HG03378 (cell line): ENCODE results near the gene ORMDL2.

Experiments
- ATAC-seq: cut with Tn5 transposase; IDR thresholded peaks from one replicate; pipeline ENCODE4 v1.9.1; 2021; ENCODE audit warnings: mild to moderate bottlenecking, moderate library complexity; ENCODE audit not compliant: unreplicated experiment

Gene ORMDL2, protein sequence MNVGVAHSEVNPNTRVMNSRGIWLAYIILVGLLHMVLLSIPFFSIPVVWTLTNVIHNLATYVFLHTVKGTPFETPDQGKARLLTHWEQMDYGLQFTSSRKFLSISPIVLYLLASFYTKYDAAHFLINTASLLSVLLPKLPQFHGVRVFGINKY

DNA sequence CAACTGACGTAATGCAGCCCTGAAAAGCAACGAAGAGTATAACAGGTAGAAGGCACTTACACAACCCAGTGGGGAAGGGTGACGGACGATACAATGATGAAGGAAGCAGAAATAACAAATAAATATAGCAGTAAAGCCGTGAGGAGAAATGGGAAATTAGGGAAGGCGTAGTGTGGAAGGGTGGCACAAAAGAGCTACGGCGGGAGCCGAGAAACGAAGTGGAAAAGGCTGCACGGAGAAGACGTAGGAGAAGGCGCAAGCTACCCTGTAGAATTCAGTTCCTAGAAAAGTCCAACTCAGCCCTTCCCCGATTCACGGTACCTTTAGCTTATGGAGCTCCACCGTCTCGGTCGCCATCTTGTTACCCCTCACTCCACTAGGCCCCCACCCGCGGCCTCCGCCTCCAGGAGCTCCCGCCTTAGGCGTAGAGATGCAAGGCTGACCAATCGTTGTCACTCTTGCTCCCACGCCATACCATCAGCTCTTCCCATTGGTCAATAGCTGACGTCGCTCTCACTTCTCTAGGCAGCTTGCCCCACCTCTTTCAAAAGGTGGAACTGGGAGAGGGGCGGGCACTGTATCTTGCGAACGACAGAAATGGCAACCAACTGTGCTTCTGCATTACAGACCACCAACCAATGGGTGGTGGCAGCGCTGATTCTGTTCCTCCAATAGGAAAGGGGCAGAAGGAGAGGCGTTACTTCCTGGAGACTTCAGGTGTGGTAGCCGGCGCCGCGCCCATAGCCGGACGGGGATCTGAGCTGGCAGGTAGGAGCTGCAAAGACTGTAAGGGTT, at the start of gene ORMDL2, which contains the start of gene SARNP:
Gene ORMDL2, plus strand, starts transcription at position 697 of the 795 bp plus-strand sequence. CDS start 959 bp downstream, outside the sequence.
Gene SARNP, minus strand, starts transcription at position 380 of the 795 bp plus-strand sequence. Its CDS starts 23 bp downstream, at position 357.
- peak; percentile 98 for ATAC-seq

DNA sequence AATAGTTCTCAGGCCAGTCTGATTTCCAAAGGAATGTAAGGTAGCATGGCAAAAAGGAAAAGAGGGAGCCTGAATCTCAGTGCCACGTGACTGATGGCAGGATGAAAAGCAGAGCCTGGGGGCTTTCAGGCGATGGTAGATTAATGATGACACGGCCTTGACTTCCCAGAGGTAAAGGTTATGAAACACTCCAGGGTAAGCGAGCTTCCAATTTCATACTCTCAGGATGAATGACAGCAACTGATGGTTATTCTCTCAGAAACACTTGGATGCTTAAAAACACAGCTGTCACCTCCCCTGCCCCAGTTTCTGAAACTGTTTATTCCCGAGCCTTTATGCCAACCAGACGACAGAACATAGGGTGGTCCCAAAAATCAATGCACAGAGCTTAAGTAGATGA, 46.1 kb upstream of the ORMDL2 start:
- no peak for ATAC-seq

DNA sequence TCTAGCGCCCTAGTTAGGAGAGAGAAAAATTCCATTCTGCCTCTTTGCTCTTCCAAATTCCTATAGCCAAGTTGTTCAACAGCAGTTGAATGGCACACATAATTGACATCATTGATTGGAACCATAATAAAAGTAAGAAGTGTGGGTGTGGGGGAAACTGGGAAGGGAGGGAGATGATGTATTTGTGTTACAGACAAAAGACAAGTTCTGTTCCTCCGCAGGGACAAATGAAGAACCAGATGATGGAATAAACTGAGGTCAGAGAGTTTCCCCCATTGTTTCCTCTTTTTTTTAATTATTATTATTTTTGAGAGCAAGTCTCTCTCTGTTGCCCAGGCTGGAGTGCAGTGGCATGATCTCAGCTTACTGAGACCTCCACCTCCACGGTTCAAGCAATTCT, 40.0 kb upstream of the ORMDL2 start:
- no peak for ATAC-seq

DNA sequence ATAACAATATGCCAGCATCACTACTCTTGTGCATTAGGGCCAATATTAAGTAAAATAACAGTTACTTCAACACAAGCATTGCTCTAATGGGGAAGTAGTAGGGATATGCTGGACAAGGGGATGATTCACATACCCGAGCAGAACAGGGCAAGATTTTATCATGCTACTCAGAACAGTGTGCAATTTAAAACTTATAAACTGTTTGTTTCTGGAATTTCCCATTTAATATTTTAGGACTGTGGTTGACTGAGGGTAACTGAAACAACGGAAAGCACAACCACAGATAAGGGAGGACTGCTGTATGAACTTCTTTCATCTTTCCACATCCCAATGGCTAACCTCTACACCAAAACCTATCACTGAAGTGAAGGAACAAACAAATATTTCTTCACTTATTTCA, 37.2 kb upstream of the ORMDL2 start:
- no peak for ATAC-seq

DNA sequence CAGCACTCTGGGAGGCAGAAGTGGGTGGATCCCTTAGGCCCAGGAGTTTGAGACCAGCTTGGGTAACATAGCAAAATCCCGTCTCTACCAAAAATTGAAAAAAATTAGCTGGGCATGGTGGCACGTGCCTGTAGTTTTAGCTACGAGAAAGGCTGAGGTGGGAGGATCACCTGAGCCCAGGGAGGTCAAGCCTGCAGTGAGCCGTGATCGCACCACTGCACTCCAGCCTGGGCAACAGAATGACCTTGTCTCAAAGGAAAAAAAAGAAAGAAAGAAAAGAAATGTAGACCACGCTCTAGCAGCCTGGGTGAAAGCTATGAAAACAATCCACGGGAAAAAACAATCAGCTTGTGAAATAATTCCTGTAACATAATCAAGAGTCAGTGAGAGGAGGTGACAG, 29.3 kb upstream of the ORMDL2 start:
- ATAC-seq: no peak

DNA sequence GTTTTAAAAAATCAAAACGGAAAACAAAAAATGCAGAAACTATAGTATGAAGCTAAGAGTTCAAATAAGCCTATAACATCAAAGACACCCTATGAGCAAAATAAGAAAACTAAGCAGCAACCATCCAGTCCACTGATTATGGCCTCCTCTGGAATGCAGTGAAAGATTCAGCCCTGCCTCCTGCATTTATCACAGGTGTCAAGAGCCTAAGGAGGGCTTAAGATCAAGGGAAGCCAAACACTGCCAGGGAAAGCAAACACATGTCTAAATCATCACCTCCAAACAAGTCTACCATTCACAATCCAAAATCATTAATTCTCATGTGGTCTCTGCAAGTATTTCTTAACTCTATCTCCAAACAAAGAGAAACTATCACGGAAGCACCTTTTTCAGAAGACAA, 28.7 kb upstream of the ORMDL2 start:
- no peak for ATAC-seq

DNA sequence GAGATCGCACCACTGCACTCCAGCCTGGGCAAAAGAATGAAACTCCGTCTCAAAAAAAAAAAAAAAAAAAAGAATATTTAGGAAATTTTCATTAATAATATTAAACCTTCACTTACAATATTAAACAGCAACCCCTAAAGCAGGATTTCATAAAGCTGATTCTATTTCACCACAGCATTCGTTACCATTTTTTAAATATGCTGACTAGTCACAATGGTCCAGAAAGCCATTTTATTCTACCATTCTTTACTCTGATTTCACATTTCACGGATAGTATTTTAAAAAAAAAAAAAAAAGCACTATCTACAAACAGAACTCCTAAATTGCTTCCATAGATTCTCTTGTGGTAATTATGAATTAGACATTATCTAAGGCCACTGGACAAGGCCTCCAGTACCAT, 27.9 kb upstream of the ORMDL2 start:
- ATAC-seq: no peak

DNA sequence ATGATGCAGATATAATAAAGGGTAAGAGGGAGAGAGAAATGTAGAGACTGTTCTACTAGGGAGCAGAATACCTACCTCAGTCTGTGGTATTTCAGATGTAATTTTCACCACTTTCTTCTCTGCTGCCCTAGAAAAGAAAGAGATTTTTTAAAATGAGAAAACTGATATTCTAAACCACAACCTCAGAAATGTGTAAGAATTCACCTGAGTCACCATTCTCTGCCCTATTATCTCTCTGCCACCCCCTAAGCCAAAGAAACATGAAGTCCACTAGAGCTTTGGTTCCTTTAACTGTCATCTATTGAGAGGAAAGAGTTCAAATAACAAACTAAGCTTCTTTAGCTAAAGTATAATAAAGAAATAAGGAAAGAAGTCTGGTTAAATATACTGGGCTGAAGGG, 21.9 kb upstream of the ORMDL2 start:
- ATAC-seq: no peak

DNA sequence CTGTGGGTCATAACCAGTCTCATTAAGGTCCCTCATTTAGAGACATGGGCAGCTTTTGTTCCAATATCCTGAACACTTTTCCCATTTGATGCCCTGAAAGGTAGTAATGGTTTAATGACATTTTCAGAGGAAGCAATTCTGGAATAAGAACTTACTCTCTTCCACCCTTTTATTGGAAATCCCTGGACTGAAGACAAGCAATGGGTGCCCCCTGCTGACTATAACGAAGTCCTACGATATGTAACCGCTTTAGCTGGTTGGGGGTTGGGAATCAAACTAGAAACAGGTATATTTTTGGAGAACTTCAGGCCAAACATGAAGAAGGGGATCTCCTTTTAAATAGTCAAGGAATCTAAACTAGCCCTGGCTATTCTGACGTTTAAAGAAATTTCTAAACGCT, 20.8 kb upstream of the ORMDL2 start:
- ATAC-seq: no peak

DNA sequence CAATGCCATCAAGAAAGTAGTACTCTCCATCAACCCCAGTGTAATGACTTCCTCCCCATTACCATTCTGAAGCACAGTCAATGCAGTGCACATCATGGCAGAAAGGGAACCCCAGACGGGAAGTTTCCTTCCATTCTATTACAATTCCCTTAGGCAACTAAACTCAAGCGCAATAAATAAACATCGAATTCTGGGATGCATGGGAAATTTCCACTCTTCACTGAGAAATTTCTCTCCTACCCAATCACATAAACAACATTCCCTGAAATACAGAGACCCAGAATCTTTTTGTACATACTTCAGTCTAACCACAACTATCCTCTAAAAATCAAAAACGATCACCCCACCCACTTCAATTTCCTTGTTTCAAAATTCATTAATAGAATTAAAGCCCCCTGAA, 20.3 kb upstream of the ORMDL2 start:
- no peak for ATAC-seq

DNA sequence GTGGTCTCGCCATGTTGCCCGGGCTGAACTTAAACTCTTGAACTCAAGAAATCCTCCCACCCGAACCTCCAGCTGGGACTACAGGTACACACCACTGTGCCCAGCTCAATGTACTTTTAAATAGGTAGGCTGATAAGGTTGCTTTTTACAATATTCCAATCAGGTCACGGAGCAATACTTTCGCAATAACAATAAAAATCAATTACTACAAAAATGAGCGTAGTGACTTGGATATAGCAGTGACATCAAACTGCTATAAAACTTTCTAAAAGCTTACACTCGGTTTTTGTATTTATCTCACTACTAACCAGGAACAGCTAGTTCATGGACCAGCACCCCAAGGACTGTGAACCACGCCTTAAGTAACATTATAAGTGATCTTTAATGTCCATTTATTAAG, 10.9 kb upstream of the ORMDL2 start:
- no peak for ATAC-seq

DNA sequence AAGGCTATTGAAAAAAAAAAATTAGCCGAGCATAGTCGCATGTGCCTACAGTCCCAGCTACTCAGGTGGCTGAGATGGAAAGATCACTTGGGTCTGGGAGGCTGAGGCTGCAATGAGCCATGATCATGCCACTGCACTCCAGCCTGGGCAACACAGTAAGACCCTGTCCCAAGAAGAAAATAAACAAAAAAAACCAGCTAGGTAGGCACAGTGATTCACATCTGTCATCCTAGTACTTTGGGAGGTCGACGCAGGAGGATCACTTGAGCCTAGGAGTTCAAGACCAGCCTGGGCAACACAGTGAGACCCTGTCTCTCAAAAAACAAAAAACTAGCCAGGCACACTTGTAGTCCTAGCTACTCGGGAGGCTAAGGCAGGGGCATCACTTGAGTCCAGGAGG, 8.6 kb upstream of the ORMDL2 start:
- ATAC-seq: no peak

DNA sequence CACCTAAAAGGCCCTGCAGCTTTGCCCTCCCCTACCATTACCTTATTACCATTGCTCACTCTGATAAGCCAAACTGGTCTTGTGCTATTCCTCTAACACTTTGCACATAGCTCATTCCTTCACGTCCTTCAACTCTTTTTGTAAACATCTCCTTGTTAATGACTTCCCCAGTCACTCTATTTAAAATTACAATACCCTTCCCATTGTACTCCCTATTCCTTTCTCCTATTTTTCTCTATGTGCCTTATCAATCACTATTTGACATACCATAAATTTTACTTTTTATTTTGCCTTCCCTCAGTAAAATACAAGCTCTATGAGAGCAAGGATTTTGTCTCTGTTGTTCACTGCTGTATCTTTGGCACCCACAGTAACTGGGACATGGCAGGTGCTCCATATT, 5.8 kb upstream of the ORMDL2 start:
- no peak for ATAC-seq

DNA sequence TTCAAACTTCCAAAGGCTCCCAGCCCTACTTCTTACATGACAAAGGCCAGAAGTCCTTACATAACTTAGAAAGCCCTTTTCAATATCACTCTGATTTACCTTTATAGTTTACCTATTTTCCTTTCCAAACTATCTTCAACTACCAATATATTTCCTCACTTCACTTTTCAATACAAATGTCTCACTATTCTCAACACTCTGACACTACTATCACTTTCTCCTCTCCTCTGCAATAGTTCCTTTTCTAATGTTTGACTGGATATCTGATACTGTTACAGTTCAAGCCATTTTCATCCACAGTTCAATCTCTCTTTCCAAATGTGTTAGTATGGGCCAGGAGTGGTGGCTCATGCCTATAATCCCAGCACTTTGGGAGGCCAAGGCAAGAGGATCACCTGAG, 3.6 kb upstream of the ORMDL2 start:
- no peak for ATAC-seq

DNA sequence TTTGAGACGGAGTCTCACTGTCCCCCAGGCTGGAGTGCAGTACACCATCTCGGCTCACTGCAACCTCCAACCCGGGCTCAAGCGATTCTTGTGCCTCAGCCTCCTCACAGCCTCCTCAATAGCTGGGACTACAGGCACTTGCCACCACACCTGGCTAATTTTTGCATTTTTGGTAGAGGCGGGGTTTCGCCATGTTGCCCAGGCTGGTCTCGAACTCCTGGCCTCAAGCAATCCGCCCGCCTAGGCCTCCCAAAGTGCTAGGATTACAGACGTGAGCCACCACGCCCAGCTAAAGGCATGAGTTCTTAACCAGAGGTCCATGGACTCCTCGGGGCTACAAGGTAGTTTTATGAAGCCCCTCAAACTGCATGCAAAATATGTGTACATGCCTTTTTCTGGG, 2.4 kb upstream of the ORMDL2 start:
- no peak for ATAC-seq

DNA sequence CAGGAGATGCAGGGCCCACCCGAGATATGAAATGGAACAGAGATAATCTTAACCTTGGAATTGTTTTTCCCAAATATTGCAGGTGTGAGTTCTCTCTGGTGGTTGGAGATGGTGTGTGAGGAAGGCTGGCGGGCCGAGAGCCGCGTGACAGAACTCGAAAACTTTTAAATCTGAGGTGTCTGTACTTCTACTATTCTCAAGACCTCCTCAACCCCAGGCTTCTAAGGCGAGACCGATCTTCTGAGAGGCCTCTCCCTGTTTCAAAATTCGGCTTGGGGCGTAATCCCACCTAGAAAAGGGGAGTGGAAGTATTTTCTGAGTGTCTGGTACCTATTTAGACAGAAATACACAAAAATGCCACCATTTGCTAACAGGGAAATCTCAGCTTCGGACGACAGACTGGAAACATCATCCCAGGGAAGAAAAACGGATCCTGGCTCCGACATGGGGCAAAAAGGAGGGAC, 928 bp upstream of the ORMDL2 start:
- ATAC-seq: no peak

DNA sequence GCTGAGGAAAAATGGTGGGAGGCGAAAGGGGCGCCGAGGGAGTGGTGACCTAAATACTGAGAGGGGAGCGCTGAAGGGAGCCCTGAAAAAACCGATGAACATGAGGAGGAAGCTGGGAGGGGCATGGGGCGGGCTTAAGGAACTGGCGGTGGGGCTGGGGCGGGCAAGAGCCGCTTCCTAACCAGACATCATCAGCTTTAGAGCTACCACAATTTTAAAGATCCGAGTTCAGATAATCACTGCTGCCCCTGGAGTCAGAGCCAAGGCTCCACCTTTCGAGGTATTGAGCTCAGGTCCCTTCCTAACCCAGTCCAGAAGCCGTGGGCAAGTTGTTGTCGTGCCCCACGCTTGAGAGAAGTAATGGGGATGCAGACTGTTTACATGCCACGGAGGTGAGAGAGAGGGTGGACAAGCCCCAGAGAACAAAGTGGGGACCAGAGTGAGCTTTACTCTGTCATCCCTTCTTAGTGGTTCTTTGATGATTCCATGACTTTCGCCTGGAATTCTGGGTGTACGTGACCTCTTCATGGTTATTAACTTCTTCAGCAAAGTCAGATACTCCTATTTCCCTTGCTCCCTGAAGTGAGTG, 393 bp downstream of the ORMDL2 start:
- ATAC-seq: peak; percentile 0

DNA sequence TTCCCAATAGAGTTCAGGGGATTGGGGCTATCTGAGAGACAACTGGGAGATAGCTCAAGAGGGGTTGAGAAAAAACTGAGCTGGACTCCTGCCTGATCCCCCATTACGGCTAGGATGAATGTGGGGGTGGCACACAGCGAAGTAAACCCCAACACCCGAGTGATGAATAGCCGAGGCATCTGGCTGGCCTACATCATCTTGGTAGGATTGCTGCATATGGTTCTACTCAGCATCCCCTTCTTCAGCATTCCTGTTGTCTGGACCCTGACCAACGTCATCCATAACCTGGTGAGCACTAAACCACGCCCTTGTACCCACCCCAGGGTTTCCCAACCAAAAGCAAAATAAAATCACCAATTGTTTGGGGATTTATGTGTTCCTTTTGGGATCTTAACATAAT, 1.0 kb downstream of the ORMDL2 start:
- no peak for ATAC-seq

DNA sequence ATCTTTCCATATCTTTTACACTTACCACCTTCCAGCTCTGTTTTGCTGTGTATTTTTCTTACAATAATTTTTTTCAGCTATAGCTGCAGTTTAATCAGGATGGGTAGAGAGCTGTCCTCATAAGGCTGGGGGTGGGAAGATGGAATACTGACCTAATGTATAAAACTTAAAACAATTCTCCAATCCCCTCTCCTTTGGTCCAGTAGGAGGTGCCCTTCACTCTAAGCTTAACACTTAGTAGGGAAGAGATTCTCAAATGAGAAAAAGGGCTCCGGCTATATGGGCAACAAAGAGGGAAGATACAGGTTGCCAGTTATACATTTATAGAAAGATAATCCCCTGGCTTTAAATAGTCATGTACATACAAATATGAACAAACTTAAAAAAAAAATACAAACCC, 2.8 kb downstream of the ORMDL2 start:
- ATAC-seq: no peak

DNA sequence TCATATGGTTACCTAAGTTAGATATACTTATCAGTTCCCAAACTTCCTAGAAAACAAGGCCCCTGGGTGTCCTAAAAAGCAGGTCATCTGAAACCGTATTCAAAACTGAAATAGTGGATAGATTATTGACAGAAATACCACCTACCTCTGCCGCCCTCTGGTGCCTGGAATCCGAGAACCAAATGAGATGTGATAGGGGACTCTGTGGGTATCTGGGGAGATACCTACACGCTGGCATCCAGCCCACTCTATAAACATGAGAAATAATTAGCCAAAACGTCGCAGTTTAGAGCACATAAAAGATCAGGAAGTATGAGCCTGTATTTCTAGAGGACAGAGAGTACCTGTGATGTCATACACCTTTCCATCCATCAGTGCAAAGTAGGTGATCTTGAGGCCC, 4.4 kb downstream of the ORMDL2 start:
- no peak for ATAC-seq

DNA sequence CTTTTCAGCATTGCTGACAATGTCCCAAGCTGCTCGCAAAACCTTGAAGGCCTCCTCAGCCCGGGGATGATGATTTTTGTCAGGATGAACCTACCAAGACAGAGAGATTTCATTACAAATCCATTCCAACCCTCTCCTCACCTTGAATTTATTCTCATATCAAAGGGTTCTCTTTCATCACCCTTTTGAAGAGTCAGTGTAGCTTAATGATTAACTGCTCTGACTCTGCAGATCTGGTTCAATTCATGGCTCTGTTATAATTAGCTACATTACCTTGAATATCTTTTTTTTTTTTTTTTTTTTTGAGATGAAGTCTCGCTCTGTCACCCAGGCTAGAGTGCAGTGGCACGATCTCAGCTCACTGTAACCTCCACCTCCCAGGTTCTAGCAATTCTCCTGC, 5.6 kb downstream of the ORMDL2 start:
- no peak for ATAC-seq

DNA sequence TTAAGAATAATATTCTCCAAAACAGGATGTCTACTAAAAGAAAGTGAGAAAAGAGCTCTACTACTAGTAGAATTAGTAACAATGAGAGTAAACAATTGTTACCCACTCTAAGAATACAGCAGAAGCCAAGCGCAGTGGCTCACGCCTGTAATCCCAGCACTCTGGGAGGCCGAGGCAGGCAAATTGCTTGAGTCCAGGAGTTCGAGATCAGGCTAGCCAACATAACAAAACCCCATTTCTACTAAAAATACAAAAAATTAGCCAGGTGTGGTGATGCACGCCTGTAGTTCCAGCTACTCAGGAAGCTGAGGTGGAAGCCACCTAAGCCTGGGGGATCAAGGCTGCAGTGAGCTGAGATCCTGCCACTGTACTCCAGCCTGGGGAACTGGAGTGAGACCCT, 6.9 kb downstream of the ORMDL2 start:
- ATAC-seq: no peak
